ENCODE data around the gene NHERF1.
A peak's percentile ranks its signal among the peaks of the same experiment; 100 is the strongest.

The NHERF1 gene

GRCh38 chr17:74733365-74734122 is 14.9 kb upstream of the NHERF1 start:
- DNase-seq = no peak

GRCh38 chr17:74734256-74734655 is 14.2 kb upstream of the NHERF1 start:
- DNase-seq = no peak

- peak in 1 of 2 experiments; percentile 33 for DNase-seq
Observed at GRCh38 chr17:74736513-74737298, 11.7 kb upstream of the NHERF1 start, which contains the start of gene RAB37. TSS of gene RAB37 (plus strand) at chr17:74737256. CDS start at chr17:74737273, 17 bp downstream.

DNA sequence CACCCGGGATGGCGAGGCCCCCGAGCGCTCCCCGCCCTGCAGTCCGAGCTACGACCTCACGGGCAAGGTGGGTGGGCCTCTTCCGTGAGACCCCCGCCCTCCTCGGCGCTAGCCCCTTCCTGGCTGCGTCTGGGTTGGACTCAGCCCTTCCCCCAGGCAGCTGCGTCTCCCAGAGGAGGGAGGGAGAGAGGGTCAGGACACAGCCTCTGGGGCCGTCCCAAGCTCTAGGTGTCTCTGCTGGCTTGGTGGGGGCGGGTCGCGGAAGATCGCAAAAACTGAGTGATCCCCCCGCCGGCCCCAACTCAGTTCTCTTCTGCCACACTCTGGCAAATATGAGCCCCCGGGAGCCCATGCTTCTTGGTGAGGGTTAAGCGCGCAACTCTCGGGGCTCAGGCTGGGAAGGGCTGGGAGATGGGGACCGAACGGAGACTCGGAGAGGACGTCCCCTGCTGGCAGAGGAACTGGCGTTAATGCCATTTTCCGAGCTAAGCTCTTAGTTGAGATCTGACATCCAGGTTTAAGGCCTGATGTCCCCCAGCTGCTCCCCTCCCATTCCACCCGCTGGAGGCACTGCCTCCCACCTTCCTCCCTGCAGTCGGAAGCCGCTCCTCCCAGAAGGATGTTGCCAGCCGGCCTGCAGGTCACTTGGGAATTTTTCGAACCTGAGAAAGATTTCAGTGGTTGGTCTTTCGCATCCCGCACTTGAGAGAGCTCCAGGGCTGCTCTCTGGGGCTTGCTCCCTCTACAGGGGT is 11.0 kb upstream of the NHERF1 start:
- peak; percentile 12 to 45 for DNase-seq

DNA sequence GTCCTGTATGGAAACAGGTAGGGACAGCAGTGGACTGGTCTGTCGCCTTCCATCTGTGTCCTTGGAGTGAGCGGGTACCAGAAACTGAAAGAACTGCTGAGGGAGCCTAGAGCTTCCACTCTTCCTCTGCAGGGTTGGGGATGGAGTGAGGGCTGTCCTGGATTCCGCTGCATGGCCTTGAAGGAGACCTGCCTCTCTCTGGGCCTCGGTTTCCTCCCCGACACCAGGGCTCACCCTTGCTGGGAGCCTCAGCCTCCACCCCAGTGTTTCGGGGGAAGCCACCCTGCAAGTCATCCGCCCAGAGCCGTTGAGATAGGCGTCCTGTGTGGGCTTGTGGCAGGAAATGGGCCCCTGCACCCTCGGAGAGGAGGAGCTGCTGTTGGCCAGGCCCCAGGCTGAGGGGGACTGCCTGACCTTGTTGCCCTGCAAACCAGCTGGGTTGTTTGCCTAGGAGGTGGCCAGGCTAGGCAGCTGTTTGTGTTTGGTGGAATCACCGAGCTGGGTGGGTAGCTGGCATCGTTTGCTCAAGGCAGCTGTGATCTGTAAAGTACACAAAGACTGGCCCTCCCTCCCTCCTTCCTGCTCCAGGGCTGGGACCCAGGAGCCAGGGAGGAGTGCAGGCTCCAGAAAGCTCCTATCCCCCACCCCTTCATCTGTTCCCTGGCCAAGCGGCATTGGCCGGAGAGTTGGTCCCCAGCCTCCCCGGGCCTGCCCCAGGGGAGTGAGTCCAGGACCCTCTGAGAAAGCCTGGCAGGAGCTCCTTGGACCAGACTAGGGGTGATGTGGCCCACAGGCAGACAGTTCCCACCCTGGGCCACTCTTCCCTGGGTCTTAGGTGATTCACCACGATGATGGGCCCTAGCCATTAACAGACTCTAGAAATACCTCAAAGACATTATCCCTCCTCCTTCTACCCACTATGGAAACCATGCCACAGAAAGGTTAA is 10.1 kb upstream of the NHERF1 start:
- DNase-seq = no peak

DNA sequence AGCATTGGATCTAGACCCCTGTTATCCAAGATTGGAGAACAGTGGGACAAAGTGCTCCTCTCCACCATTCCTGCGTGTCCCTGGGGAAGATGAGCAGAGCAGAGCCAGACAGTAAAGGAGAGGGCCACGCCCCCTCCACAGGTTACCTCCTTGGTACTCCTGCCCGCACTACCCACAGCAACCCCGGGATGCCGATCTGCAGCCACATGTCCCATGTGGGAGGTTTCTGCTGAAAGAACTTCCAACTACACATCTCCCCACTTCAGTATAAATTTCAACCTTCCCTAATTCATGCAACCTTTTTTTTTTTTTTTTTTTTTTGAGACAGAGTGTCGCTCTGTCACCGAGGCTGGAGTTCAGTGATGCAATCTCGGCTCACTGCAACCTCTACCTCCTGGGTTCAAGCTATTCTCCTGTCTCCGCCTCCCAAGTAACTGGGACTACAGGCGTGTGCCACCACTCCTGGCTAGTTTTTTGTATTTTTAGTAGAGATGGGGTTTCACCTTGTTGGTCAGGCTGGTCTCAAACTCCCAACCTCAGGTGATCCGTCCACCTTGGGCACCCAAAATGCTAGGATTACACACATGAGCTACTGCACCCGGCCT is 9.1 kb upstream of the NHERF1 start:
- no peak for DNase-seq

GRCh38 chr17:74740173-74740572 is 8.3 kb upstream of the NHERF1 start:
- DNase-seq = no peak

DNA sequence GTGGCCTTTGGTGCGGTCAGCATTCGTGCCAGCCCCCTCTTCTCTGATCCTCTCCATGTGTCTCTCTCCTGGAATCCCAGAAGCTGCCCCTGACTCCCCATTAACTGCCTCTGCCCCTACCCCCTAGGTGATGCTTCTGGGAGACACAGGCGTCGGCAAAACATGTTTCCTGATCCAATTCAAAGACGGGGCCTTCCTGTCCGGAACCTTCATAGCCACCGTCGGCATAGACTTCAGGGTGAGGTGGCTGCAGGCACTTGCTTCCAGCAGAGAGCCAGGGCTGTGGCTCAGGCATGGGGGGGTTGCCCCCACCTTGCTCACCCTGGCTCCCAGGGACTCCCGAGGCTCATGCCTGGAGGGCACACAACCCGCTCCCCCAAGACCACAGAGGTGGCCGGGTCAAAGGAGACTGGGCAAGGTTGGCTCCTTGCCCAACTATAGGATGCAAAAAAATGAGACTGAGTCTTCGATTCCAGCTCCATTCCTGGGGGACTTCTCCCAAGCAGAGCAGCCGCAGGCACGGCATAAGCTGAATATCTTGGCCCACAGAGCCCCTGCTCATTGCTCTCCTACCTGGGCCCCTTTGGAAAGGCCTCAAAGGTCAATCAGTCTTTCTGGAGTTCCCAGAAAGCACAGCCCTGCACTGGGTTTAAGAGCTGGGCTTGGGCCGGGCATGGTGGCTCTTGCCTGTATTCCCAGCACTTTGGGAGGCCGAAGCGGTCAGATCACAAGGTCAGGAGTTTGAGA is 7.6 kb upstream of the NHERF1 start:
- no peak for DNase-seq

GRCh38 chr17:74742153-74742515 is 6.3 kb upstream of the NHERF1 start:
- DNase-seq = no peak

GRCh38 chr17:74742978-74743545 is 5.4 kb upstream of the NHERF1 start:
- DNase-seq = no peak

DNA sequence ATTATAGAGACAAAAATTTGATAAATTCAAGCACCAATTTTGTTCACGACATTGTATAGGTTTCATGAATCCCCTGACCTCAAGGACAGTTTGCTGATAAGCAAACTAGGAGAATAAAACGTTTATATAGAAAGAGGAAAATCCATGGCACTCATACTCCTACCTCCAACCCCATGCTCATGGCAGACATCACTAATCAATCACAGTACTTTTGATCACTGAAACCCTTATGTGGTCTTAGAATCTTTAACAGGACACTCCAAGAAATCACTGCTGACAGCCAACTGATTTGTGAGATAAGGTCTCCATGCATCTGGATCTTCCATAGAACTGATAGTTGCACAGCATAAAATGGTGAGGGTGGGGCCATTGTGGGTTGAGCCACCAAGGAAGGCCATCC is 4.7 kb upstream of the NHERF1 start:
- no peak for DNase-seq

GRCh38 chr17:74744349-74744713 is 4.1 kb upstream of the NHERF1 start:
- DNase-seq = no peak

GRCh38 chr17:74744714-74745547 is 3.5 kb upstream of the NHERF1 start:
- peak; percentile 29 to 56 for DNase-seq

DNA sequence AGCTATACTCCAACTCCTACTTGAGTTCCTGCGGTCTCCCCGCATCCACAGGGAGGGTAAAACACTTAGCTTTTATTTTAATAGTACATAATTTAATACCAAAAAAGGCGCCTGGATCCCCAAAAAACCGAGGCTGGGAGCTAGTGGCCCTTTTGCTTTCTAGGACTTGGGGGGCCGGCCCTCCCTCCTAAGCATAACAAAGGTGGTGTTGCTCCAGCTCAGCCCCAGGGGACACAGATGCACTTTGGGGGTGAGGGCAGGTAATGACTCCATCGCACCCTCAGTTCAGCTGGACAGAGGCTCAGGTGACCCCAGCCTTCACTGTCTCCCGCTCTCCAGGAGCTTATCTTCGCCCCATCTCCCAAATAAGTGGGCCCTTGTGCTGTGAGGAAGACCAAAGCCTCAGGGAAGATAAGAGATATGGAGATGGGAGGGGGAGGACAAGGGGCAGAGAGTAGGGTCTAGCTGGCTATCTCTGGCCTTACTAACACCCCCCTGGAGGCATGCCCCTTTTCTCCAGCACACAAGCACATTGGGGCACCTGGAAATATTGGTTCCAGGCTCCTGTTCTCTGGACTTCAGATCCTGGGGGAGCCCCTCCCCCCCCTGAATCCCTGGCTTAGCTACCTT is 2.8 kb upstream of the NHERF1 start:
- DNase-seq = no peak

DNA sequence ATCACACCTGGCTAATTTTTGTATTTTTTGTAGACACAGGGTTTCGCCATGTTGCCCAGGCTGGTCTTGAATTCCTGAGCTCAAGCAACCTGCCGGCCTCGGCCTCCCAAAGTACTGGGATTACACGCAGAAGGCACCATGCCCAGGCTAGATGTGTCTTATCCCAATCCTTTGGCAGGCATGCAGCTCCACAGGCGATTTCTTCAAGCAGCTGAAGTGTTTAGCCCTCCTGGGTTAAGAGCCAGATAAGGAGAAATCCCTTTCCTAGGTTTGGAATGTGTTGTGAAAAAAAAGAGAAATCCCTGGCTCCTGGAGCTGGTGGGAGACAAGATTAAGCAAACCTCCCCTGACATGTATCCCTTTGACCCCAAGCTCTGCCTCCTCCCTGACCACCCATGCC is 2.1 kb upstream of the NHERF1 start:
- no peak for DNase-seq

GRCh38 chr17:74746922-74747321 is 1.5 kb upstream of the NHERF1 start:
- DNase-seq = no peak

GRCh38 chr17:74748279-74748528 is 224 bp upstream of the NHERF1 start:
- DNase-seq = no peak

GRCh38 chr17:74749279-74750038 is 1.0 kb downstream of the NHERF1 start:
- no peak for DNase-seq

- no peak for DNase-seq
Observed at GRCh38 chr17:74750039-74750326, 1.6 kb downstream of the NHERF1 start.

Data from NCI-H1930 (cell line).